Omental fat pad (tissue), 4 donors: Measurements from ENCODE around the gene MYZAP. TPM values are rescaled to one million over a fixed set of nuclear protein-coding genes. Genes with fewer than 3 reads are reported as not detected.

Source experiments
- ATAC-seq: fragments of 150-250 bp; one replicate; pipeline ENCODE4 v1.9.1; 2016; ENCODE audit warnings: mild to moderate bottlenecking, moderate library complexity; ENCODE audit not compliant: low FRiP score
- DNase-seq: peaks from one replicate; pipeline ENCODE4 v3.0.0-alpha.2; 2019; ENCODE audit warnings: low spot score
- CTCF ChIP-seq, 3 donors: fragments of 450-650 bp; IDR thresholded peaks; one replicate each; pipeline ENCODE4 v1.5.1; 2016 to 2017; ENCODE audit warnings: antibody characterized with exemption in 3 of 3, mild to moderate bottlenecking in 3 of 3, moderate library complexity in 2 of 3
- total RNA-seq, 4 donors: library from RNA; depleted of rRNA; stranded (reverse); fragments of >200 nt; gene quantifications; one replicate each; pipeline ENCODE4 v1.1.0, GENCODE V29; 2016

Gene MYZAP
- 10 to 100 TPM; 13.1 to 84.6 (median 20.2) TPM for total RNA-seq

GRCh38 chr15:57591822-57592367, at the start of gene MYZAP:
TSS of gene MYZAP (plus strand) at chr15:57591904. CDS start at chr15:57592035, 131 bp downstream.
- DNase-seq: no peak
- ATAC-seq: peak; percentile 83

DNA sequence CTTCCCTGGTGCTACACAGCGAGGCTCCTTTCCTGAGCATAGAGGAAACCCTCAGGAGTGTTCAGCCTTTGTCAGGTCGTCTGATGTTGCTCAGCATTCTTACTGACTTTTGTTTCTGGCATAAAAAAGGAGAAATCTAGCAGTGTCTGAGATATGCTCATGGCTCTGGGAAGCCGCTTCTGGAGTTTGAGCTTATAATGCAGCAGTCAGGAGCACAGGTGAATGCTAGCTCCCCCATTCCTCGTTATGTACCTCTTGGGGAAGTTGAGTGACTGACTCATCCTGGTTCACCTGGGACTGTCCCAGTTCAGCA, 49.2 kb upstream of the MYZAP start:
- DNase-seq (no peak), ATAC-seq (no peak)
- no peak for TF ChIP-seq CTCF (IDR thresholded peaks at IDR 0.05)

More at GRCh38 chr15:57591822-57592367, at the start of gene MYZAP:
- no peak for TF ChIP-seq CTCF (IDR thresholded peaks at IDR 0.05)

- ATAC-seq (no peak), DNase-seq (no peak)
- TF ChIP-seq CTCF (IDR thresholded peaks at IDR 0.05): no peak
These were observed 46.7 kb upstream of the MYZAP start for GRCh38 chr15:57544848-57545480.

- DNase-seq: no peak
- ATAC-seq: no peak
- no peak for TF ChIP-seq CTCF (IDR thresholded peaks at IDR 0.05)
These were observed 45.7 kb upstream of the MYZAP start for GRCh38 chr15:57545995-57546394.

- DNase-seq (no peak), ATAC-seq (no peak)
- no peak for TF ChIP-seq CTCF (IDR thresholded peaks at IDR 0.05)
These were observed 44.4 kb upstream of the MYZAP start for GRCh38 chr15:57547243-57547755.

DNA sequence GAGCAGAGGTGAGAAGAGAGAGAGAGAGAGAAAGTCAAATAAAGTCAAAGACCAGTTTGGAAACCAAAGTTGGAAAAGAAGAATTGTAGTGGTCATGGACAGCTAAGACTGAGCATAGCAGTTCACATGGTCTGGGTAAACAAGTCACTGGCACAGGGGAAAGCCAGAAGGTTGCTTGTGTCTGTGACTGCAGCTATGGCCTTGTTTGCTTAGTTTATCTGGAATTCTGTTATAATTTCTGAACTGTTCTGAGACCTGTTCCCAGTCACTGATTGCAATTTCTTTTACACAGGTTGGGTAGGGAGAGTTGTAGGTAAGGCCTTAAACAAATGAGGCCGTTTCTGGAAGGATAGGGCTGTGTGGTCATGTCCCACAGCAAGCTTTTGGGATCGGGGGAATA, 43.4 kb upstream of the MYZAP start:
- DNase-seq (no peak), ATAC-seq (no peak)
- TF ChIP-seq CTCF (IDR thresholded peaks at IDR 0.05): no peak

- TF ChIP-seq CTCF (IDR thresholded peaks at IDR 0.05): no peak
- DNase-seq (no peak), ATAC-seq (no peak)
These were observed 42.9 kb upstream of the MYZAP start for GRCh38 chr15:57548835-57549234.
